ENCODE results near the gene LAMTOR2. TPM values are rescaled to one million over a fixed set of nuclear protein-coding genes. Genes with fewer than 3 reads are reported as not detected.

LAMTOR2 gene
- total RNA-seq, 1 donor from 2014 or later, result 108 TPM

GRCh38 chr1:156064615-156065014 lies 10.0 kb downstream of the LAMTOR2 start:
- no peak for DNase-seq (ENCODE audit: low read depth)
- Histone ChIP-seq H3K4me3 (ENCODE audit: low read depth, low read length) (no peak overlapping the region), H3K36me3 (ENCODE audit: control insufficient read depth, insufficient read depth, low read length) (no peaks in the 10 kb centered on the region), H3K27me3 (ENCODE audit: control insufficient read depth, insufficient read depth, low read length) (no peaks in the 10 kb centered on the region)
- TF ChIP-seq, protein P1, sequence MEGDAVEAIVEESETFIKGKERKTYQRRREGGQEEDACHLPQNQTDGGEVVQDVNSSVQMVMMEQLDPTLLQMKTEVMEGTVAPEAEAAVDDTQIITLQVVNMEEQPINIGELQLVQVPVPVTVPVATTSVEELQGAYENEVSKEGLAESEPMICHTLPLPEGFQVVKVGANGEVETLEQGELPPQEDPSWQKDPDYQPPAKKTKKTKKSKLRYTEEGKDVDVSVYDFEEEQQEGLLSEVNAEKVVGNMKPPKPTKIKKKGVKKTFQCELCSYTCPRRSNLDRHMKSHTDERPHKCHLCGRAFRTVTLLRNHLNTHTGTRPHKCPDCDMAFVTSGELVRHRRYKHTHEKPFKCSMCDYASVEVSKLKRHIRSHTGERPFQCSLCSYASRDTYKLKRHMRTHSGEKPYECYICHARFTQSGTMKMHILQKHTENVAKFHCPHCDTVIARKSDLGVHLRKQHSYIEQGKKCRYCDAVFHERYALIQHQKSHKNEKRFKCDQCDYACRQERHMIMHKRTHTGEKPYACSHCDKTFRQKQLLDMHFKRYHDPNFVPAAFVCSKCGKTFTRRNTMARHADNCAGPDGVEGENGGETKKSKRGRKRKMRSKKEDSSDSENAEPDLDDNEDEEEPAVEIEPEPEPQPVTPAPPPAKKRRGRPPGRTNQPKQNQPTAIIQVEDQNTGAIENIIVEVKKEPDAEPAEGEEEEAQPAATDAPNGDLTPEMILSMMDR (IDR thresholded peaks at IDR 0.05; ENCODE audit: insufficient read depth, low read length, poor library complexity, severe bottlenecking), result no peak

DNA sequence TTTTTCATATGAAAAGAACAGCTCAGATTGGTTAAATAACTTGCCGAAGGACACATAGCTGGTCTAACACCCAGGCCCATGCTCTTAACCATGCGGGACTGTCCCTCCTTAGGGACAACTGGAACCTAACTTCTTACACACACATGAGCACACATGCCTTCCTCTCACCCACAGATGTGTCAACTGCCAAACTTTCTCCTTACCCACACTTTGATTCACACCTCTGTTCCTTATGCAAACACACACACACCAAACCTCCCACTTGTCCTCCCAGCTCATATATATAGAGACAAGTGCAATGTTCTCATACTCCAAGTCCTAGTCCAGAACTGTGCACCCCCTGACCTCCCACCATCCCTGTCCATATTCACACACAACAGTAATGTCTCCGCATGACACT lies 10.6 kb downstream of the LAMTOR2 start:
- Histone ChIP-seq H3K27me3 (ENCODE audit: control insufficient read depth, insufficient read depth, low read length) (no peaks in the 10 kb centered on the region), H3K4me3 (ENCODE audit: low read depth, low read length) (no peak overlapping the region), H3K36me3 (ENCODE audit: control insufficient read depth, insufficient read depth, low read length) (no peaks in the 10 kb centered on the region)
- TF ChIP-seq, protein P1 (IDR thresholded peaks at IDR 0.05; ENCODE audit: insufficient read depth, low read length, poor library complexity, severe bottlenecking), result no peak
- no peak for DNase-seq (ENCODE audit: low read depth)

- H3K4me3 ChIP-seq (ENCODE audit: low read depth, low read length), result no peak overlapping the region
- H3K27me3 ChIP-seq (ENCODE audit: control insufficient read depth, insufficient read depth, low read length), result no peaks in the 10 kb centered on the region
- TF ChIP-seq, protein P1 (IDR thresholded peaks at IDR 0.05; ENCODE audit: insufficient read depth, low read length, poor library complexity, severe bottlenecking), result no peak
- H3K36me3 ChIP-seq (ENCODE audit: control insufficient read depth, insufficient read depth, low read length), result no peaks in the 10 kb centered on the region
- DNase-seq (ENCODE audit: low read depth), result no peak
These were observed 11.3 kb downstream of the LAMTOR2 start for GRCh38 chr1:156065871-156066270.

- no peaks in the 10 kb centered on the region for H3K36me3 ChIP-seq (ENCODE audit: control insufficient read depth, insufficient read depth, low read length)
- TF ChIP-seq, protein P1 (IDR thresholded peaks at IDR 0.05; ENCODE audit: insufficient read depth, low read length, poor library complexity, severe bottlenecking), result no peak
- H3K4me3 ChIP-seq (ENCODE audit: low read depth, low read length), result no peak overlapping the region
- no peaks in the 10 kb centered on the region for H3K27me3 ChIP-seq (ENCODE audit: control insufficient read depth, insufficient read depth, low read length)
- DNase-seq (ENCODE audit: low read depth), result no peak
These were observed 12.7 kb downstream of the LAMTOR2 start for GRCh38 chr1:156067262-156067661.

DNA sequence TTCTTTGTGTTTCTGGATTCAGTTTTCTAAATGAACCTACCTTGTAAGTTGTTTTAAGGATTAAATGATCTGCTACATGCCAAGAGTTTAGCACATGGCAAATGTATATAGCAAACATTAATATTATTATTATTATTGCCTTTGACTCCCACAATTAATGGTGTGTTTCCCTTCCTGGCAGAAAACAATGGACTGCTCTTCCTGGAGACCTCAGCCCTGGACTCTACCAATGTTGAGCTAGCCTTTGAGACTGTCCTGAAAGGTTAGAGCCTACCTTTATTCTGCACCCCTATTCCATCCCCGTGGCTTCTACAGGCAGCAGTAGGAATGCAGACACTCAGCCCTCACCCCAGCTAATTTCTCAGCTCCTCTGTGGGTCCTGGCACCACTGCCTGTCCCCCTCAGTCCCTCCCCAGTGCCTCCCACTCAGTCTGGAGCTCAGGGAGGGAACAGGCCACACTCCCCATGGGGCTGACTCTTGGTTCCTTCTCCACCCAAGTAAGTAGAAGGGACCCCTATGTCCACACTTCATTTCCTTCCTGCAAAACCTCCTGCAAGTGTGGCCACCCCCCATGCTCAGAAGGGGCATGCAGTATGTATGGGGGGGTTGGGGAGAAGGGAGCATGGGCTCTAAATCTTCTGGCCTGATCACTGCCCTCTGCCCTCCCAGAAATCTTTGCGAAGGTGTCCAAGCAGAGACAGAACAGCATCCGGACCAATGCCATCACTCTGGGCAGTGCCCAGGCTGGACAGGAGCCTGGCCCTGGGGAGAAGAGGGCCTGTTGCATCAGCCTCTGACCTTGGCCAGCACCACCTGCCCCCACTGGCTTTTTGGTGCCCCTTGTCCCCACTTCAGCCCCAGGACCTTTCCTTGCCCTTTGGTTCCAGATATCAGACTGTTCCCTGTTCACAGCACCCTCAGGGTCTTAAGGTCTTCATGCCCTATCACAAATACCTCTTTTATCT lies 15.2 kb downstream of the LAMTOR2 start:
- no peak for DNase-seq (ENCODE audit: low read depth)

More for the DNA sequence above, 15.2 kb downstream of the LAMTOR2 start:
- TF ChIP-seq, protein P1 (IDR thresholded peaks at IDR 0.05; ENCODE audit: insufficient read depth, low read length, poor library complexity, severe bottlenecking), result no peak
- H3K36me3 ChIP-seq (ENCODE audit: control insufficient read depth, insufficient read depth, low read length), result no peaks in the 10 kb centered on the region
- H3K4me3 ChIP-seq (ENCODE audit: low read depth, low read length), result no peak overlapping the region
- H3K27me3 ChIP-seq (ENCODE audit: control insufficient read depth, insufficient read depth, low read length), result no peaks in the 10 kb centered on the region
